T-helper 2 cell (primary cell): Measurements from ENCODE around the gene PDHX.
A peak's percentile ranks its signal among the peaks of the same experiment; 100 is the strongest.
"Not testable (repeated sequence)": the region's sequence is repeated elsewhere in the genome, so short reads cannot be mapped to it uniquely, and the experiment has no call there.

ENCODE experiments used
- DNase-seq, 5 experiments: peaks; one replicate each; pipeline versions ENCODE4 v3.0.0 to v3.0.0-alpha.2; 2012 to 2022

The PDHX gene

DNA sequence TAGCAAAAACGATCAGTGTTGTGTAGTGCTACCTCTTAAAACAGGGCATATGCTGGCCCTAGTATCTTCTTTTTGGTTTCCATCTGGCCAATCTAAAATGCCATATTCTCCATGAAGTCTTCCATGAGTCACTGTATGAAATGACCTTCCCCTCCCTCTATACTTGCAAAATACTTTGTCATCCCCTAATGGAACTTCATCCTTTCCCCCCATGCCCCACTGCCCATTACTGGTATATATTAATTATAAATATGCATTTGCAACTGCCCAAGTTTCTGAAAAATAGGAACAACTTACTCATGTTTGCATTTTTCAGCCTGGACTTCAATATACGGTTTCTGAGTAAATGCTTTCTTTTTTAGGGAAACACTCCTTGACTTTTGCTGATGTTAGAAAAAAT, 4.7 kb upstream of the PDHX start:
- DNase-seq, result no peak

DNA sequence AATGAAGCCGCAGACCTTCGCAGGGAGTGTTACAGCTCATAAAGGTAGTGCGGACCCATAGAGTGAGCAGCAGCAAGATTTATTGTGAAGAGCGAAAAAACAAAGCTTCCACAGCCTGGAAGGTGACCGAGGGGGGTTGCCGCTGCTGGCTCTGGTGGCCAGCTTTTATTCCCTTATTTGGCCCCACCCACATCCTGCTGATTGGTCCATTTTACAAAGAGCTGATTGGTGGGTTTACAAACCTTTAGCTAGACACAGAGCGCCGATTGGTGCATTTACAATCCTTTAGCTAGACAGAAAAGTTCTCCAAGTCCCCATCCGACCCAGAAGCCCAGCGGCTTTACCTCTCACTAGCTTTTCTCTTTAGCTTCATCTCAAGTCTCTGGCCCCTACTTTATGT, 2.9 kb upstream of the PDHX start:
- DNase-seq, result not testable (repeated sequence)

DNA sequence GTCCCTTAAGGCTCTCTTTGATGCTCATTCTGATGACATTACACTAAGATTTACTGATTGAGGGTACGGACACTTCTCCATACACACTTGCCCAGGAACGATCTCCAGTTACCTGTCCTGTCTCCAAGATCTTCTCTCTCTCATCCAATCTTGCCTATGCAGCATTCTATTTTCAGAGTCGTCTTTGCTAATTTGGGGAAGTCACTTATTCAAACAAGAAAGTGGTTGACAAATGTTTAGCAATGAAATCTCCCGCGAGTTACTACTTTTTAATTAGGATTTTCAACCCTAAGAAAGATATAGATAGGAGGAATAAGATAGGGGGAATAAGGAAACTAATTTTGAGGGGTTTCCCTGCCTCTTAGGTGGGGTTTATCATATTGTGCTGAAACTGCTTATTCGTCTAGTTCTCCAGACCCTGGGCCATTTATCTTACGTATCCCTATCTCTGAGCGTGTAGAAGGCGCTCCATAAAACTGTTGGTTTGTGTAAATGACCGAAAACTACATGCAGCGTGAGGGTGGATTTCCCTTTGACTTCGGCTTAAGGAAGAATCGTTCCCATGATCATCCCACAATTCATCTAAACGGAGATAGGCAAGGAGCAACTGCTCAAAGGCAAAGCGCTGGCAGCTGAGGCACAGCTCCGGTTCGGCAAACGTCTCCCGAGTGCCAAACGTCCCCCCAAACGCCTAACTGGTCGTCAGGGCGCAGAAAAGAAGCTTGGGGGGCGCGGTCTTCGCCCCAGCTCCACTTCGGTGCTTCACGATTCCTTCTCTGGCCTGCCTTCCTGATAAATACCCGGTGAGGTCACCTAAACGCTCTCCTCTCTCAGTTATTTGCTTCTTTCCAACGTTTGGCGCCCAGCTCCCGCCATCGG, 1.0 kb upstream of the PDHX start:
- no peak for DNase-seq

DNA sequence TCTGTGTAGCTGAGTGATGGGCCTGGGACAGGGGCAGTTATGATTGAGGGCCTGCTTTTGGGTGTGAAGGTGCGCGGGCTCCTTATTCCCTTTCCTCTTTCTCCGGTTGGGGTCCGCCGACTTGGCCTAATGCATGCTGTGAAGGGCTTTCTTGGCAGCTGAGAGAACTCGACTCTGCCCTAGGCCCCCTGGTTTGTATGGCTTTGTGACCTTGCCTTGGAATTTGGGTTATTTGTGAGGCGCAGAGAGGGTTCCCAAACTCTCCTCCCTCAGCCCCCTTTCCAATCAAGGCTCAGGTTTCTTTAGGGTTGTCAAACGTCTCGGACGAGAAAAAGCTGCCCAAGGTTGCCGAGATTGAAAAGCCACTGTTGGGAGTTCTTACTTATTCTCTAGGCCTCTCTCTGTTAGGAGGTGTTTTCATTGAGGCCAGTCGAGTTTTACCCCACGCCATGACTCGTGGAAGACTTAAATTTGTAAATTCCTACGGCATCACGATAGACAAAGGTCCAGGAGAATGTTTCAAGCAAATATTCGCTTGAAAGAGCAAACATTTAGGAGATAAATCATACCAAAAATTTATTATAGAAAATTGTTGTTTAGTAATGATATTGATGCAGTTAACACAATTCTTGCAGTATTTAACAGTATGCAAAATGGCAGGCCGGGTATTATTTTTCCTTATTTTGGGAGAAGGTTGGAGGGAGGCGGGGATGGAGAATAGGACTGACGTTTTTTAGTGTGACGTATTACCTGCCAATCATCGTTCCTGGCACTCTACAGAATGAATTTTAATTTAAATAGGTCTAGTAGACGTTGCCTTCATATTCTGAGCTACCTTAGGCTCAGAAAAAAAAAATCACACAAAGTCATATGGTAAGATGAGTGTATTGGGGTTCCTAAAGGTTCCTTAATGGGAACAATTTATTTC, 689 bp downstream of the PDHX start:
- no peak for DNase-seq

DNA sequence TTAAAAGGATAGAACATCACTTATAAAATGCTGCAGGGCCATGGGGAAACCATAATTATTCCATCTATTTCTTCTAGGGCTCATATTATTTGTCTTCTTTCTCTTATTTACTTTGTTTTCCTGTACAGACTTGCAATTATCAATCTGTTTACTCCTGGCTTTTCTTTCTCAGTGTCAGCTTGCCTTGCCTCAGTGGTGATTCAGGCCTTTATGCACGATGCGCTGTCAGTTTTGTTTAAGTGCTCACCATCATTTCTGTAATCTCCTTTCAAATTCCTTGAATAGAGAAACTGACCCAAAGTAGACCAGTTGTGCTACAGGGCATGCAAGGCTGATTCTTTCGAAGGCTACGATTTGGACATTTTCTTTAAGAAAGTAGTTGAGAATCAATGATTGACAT, 4.7 kb downstream of the PDHX start:
- no peak for DNase-seq

DNA sequence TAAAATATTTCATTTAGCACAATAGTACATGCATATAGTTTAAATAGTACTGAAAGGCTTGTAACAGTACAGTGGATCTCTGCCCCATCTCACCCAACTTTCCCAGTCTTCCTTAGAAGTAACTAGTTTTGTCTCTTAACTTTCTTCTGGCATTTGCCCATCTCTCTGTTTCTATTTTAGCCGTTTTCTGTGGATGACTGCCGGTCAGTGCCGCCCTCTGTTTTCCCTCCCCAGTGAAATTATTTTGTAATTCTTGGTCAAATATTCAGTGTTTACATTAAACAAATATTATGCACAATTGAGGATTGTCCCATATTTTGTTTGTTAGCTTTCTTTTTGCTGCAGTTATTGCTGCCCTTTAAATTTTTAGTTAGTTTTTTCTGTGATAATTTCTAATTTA, 8.3 kb downstream of the PDHX start:
- no peak for DNase-seq

DNA sequence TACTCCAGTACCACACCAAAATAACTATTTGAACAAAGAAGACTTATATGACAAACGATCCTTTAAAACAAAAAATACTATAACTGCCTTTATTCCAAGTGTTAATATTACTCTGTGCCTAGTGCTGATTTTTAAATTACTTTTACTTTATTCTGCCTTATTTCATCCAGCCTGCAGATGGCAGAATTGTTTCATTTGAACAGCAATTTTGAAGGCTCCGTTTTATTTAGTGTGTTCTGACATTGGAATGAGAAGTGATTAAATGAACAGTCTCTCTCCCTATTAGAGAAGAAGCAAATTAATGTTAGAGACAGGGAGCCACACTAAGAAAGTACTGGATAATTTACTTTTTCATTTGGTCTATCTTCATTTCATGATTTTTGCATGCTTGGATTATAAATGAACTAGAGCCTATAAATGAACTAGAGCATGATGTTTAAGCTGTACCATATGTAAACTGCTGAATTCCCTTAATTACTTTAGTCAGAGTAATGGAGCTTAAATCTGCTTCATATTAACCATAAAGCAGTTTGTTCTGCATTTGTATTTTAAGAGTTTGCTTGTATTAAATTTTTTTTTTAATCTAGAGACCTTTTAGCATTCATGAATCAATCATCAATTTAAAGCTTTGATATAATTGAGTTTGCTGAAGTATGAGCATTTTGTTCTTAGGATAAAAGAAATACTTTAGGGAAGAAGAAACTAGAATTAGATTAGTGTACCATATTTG, 9.8 kb downstream of the PDHX start:
- DNase-seq, result peak in 2 of 5 experiments; percentile 13 to 60

DNA sequence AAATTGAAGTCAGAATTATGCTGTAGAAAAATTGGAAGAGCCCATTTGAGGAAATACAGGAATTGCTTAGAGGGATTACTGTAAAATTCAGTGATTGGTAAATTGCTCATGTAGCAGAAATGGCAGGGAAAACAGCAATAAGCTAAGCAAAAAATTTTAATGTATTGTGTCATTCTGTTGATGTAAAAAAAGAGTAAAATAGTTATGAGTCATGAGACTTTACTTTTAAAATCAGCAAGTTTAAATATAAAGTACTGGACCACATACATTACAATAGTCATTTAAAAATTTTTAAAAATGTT, 10.4 kb downstream of the PDHX start:
- DNase-seq, result no peak

DNA sequence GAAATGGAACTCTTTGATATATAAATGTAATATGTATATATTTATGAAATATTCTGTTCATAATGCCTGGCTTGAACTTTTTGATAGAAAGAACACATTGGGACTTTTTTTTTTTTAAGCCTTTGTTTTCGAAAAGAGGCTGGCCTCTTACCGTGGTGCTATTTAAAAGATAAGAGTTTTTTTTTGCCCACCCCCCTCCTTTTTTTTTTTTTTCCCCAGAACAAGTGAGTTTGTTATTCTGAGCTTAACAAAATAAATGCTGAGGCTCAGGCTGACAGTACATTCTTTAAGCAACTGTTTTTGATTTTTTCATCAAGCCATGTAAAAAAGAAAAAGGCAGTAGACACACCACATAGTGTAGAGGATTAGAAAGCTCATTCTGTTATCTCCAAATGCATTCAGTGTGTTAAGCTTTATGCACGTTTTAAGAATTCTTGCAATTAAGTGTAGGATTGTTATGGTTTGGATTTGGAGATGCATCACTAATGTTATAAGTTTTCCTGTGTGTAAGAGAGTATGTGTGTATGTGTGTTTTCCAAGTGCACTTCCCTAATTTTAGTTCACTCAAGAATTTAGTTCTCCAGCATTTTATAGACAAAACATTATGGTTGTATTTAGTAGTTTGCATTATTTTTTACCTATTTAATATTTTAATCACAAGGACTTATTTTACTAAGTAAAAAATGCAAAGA, 12.0 kb downstream of the PDHX start:
- no peak for DNase-seq

DNA sequence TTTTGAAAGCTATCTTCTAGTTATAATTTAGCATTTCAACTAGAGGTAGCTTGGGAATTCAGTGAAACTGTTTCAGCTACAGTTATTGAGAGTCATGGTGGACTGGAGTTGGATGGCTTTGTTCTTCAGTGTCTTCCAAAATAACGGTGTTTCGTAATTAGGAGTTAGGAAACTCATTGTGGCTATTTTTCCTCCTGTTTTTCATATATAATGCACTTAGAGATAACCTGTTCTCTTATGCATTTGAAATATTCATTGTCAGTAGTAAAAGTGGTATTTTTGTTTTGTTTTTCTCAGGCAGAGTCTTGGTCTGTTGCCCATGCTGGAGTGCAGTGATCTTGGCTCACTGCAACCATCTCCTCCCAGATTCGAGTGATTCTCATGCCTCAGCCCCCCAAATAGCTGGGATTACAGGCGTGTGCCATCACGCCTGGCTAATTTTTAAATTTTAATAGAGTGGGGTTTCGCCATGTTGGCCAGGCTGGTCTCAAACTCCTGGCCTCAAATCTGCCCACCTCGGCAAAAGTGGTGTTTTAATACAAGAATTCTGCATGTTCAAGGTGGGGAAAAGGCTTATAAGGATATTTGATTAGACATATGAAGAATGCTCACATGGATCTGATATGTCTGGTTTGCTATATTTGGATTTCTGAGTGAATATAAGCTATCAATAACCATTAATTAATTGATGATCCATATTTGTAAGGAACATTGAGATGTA, 12.7 kb downstream of the PDHX start:
- no peak for DNase-seq

DNA sequence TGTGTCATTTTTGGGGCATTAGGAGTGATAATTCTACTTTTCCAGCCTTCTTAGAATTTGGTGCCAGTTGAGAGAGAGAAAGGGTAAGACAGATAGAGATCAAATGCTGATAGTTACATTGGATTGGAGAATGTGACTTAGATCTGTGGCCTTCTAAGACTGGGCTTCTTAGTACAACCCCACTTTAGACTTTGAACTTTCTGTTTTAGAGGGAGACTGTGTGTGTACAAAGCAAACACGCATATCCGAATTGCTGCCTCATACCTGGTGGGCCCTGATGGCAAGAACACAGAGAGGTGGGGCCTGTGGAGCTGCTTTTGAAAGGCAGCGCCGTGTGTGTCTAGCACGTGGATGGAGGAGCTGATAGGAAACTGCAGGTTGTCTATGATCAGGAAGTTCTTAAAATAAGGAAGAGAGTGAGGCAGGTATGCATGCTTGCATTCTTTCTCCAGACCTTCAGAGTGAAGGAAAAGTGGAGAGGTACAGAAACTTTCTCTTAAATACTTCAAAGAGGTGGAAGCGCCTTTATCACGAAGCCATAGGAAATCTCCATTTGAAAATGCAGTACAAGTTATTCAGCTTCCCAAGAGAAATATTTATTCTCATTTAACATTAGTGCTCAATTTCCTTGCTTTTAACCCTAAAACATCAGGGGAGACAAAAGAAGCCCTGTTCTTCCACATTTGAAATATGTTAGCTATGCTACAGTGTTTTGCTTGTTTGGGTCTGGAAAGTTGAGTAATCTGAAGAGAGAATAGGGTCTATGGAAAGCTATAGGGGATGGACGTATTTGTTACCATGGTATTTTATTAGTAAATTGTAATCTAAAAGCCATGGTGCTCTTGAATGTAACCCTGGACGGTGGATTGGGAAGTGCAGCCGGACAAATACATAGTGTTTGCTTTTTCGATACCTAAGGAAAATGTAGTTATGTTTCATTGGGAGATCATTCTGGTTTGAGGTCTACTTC, 13.7 kb downstream of the PDHX start:
- no peak for DNase-seq

DNA sequence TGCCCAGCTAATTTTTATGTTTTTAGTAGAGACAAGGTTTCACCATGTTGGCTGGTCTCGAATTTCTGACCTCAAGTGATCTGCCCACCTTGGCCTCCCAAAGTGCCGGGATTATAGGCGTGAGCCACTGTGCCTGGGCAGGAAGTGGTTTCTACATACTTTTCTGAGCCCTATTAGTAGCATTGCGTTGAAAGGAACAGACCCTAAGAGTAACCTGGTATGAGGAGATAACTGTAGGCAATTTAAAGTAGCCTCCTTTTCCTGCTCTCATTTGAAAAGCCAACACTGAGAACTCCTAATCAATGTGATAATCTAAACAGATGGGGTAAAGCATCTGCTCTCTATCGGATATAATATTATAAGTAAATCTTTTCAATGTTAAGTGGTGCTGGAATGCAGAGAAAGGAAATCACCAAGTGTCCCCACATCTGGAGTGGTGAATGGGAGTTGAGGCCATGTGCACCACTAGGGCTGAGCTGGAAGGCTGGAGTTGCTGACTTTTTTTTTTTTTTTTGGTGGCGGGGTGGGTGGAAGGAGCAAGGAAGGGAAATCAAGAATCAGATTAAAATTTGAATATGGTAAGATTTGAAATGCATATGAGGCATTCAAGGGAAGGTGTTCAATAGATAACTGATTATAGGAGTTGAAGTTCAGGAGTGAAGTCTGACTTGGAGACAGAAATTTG, 20.7 kb downstream of the PDHX start:
- DNase-seq, result no peak

DNA sequence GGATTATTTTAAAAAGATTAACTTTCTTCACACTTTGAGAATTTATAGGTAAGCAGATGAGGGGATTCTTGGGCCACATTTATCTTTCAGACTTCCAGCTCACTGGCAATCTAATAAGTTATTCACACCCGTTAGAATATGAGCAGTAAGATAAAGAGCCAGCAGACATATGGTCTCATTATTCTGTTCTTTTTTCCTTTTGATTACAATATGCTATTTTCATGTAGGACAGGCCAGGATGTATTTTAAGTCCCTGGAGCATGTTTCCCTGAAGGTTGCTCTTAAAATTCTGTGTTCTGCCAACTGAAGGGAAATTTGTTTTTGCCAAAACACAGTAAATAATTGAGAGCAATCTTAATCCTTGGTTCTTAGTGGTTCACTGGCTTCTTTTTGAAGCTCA, 22.2 kb downstream of the PDHX start:
- DNase-seq, result no peak

DNA sequence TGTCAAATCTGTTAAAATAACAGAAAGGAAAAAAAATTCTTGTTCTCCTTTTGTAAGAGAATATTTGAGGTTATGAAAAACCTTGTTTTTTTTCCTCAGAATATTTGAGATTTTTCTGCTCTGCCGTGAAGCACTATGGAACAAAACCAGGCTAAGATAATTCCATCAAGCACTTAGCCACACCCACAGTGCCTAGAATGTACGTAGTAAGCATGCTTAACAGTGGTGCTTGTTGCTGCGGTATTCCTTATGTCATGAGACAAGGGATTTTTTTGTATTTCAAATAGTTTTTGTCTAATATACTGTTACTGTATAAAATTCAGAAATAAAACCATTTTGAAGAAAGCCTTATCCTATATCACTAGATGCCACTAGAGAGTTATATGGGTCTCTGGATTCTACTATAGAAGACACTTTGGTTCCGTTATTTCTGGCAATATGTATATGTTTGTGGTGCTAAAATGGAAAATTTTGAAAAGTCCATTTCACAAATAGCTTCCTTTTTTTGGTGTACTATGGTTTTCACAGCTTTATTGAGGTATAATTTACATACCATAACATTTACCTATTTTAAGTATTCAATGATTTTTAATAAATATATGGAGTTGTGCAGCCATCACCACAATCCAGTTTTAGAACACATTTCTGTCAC, 23.7 kb downstream of the PDHX start:
- no peak for DNase-seq

DNA sequence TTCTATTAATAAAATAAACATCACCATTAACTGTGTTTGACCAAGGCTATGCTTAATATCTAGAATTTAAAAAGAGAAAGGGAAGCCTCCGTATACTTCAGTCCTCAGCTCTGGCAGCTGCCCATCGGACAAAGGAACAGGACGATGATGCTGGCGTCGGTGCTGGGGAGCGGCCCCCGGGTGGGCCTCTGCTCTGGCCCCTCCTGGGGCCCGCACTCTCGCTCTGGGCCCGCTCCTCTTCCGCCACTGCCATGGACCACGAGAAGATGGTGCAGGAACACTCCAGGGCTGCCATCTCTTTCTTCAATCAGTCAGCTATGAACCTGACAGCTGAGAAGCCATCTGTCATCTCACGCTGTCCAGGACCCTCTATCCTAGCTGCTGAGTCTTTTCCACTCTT, 25.3 kb downstream of the PDHX start:
- no peak for DNase-seq

DNA sequence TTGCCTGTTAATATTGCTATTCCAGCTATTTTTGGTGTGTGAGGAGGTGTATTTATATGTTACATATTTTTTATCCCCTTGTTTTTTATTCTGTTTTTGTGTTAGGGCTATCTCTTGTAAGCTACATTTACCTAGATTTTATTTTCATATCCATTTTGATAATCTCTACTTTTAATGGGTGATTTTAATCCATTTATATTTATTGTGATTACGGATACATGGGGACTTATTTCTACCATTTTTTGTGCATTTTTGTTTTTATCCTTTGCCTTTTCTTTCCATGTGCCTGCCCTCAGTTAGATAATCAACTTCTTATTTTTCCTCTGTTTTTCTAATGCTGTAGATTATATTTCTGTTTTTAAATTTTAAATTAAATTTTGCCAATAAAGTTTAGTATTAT, 28.3 kb downstream of the PDHX start:
- DNase-seq, result no peak

DNA sequence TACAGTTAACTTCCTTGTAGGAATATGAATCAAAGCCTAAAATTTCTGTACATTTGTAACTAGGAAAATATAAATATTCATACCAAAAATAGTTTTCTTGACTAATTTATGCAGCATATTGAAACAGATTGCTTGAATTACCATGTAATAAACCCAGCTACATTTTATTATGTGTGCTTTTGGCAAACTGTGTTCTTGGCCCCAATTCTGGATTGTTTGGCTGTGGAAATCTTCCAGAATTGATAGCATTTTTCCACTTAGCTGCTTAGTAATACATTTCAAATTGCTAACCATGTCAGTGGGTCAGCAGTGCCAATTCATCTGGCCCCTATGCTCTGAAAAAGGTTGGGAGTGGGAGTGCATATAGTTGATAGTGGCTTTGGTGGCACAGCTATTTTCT, 32.3 kb downstream of the PDHX start:
- no peak for DNase-seq

DNA sequence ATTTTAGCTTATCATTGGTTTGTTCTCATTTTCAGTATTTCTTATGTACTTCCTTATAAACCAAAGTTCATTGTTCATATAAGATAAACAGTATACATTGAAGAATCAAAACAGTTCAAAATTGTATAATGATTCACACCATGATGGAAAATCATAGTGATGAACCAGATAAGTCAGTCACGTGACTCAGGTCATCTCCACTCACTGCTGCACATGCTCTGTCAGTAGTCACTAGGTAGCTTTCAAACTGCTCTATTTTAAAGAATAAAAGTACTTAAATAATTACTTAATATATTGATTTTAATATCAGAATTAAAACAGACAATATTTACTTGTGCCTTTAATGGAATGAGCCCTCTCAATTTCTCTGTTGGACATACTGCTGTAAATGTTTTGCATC, 37.5 kb downstream of the PDHX start:
- DNase-seq, result peak in 1 of 5 experiments; percentile 17

DNA sequence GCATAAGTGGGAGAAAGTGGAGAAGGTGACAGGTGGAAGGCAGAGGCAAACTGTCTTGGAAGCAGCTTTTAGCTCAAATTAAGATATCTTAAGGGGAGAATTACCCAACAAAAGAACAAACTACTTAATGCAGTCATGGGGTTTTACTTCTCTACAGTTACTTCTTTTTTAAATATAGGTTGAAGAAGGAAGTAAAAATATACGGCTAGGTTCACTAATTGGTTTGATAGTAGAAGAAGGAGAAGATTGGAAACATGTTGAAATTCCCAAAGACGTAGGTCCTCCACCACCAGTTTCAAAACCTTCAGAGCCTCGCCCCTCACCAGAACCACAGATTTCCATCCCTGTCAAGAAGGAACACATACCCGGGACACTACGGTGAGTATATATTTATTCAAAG, 40.8 kb downstream of the PDHX start:
- no peak for DNase-seq

DNA sequence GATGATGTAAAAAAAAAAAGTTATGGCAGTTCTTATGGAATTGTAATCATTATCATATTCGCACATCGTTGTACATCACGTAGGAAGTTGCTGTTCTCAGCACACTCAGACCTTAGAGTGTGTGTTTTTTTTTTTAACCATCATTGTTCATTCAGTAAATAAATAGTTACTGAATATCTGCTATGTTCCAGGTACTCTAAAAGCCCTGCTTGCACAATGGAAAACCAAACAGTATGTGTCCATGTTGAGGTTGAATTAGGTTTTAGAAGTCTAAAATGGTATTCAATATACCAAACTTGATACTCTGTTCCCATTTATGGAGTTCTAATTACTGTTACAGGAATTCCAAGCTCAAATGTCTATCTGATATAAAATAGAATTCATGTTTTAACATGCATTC, 41.2 kb downstream of the PDHX start:
- no peak for DNase-seq
